HepG2 (cell line): ENCODE data around the gene SEPTIN5. TPM values are rescaled to one million over a fixed set of nuclear protein-coding genes. Genes with fewer than 3 reads are reported as not detected.

Source experiments
- ATAC-seq: fragments of 200-7000 bp; cut with Tn5 transposase; 3 replicates; pipeline ENCODE4 v1.9.1; 2020; ENCODE audit warnings: mild to moderate bottlenecking, moderate library complexity
- BruUV-seq: library from RNA; stranded (reverse); fragments of 400-500 nt; replicated peaks from 2 replicates; lab custom pipeline; 2021; lab: Mats Ljungman, UMichigan
- CTCF ChIA-PET: fragments of 300-600 bp; formaldehyde crosslinking; extraction: SDS; loops from one replicate; lab custom pipeline; 2021; ENCODE audit warnings: low total read pairs, inconsistent platforms, low intra/inter-chr PET ratio; lab: Yijun Ruan, JAX
- POLR2A ChIA-PET: fragments of 350-600 bp; sonication (Branson Sonifier 250); formaldehyde crosslinking; loops from one replicate; lab custom pipeline; 2020; ENCODE audit warnings: antibody characterized with exemption, inconsistent platforms; lab: Yijun Ruan, JAX
- DNase-seq: peaks from one replicate; pipeline ENCODE4 v3.0.0-alpha.2; 2015; ENCODE audit warnings: low spot score
- FAIRE-seq: peaks from 3 replicates; lab custom pipeline; 2011; peaks lifted over from hg19 to GRCh38; lab: Jason Lieb, UNC
- H2AFZ ChIP-seq: one replicate; pipeline ENCODE4 v1.6.1; 2011; ENCODE audit warnings: low read length, inconsistent platforms
- H3K27ac ChIP-seq: fragments of 300-600 bp; 3 replicates; pipeline ENCODE4 v1.8.0; 2011; ENCODE audit warnings: mixed run types, mild to moderate bottlenecking, mixed read lengths, low read length, inconsistent platforms; ENCODE audit not compliant: insufficient read depth; ENCODE audit errors: extremely low read length
- H3K27me3 ChIP-seq, 2 experiments: fragments of 200-600 bp in 1 of 2; 2 replicates in 1 of 2; 3 replicates in 1 of 2; pipeline versions ENCODE4 v1.6.0 to v1.8.0; 2011; ENCODE audit warnings: low read length in 2 of 2, mild to moderate bottlenecking in 2 of 2, moderate library complexity in 2 of 2, inconsistent platforms in 1 of 2; ENCODE audit not compliant: insufficient read depth in 2 of 2, control insufficient read depth in 1 of 2
- H3K36me3 ChIP-seq, 2 experiments: fragments of 200-600 bp in 1 of 2; replicated peaks in 1 of 2; 2 replicates in 1 of 2; 3 replicates in 1 of 2; pipeline versions ENCODE4 v1.5.1 to v1.8.0; 2011; ENCODE audit warnings: low read length in 2 of 2, inconsistent platforms in 1 of 2; ENCODE audit not compliant: insufficient read depth in 2 of 2, control insufficient read depth in 1 of 2
- H3K4me1 ChIP-seq: 2 replicates; pipeline ENCODE4 v1.5.1; 2012; ENCODE audit warnings: low read length, inconsistent platforms; ENCODE audit not compliant: insufficient read depth
- H3K4me2 ChIP-seq: 2 replicates; pipeline ENCODE4 v1.6.0; 2011; ENCODE audit warnings: low read depth, low read length, inconsistent platforms
- H3K4me3 ChIP-seq, 3 experiments: fragments of 200-600 bp in 1 of 3; sonication (generic), shearing (Covaris generic) in 1 of 3; replicated peaks in 1 of 3; 2 replicates each; pipeline ENCODE4 v1.5.1; 2011 to 2016; ENCODE audit warnings: low read length in 3 of 3, inconsistent platforms in 2 of 3, low read depth in 2 of 3, mild to moderate bottlenecking in 2 of 3, control low read depth in 1 of 3, mixed read lengths in 1 of 3; ENCODE audit not compliant: insufficient read depth in 1 of 3
- H3K79me2 ChIP-seq: one replicate; pipeline ENCODE4 v1.6.1; 2011; ENCODE audit warnings: low read length, inconsistent platforms; ENCODE audit not compliant: insufficient read depth
- H3K9ac ChIP-seq: 2 replicates; pipeline ENCODE4 v1.6.0; 2011; ENCODE audit warnings: mild to moderate bottlenecking, low read depth, low read length, inconsistent platforms; ENCODE audit not compliant: insufficient read depth
- H3K9me3 ChIP-seq: 2 replicates; pipeline ENCODE4 v1.5.1; 2012; ENCODE audit warnings: mild to moderate bottlenecking, low read length
- H4K20me1 ChIP-seq: 2 replicates; pipeline ENCODE4 v1.6.0; 2011; ENCODE audit warnings: inconsistent platforms, mild to moderate bottlenecking, low read length, moderate library complexity; ENCODE audit not compliant: insufficient read depth
- HOXD1 ChIP-seq: sonication (generic); formaldehyde crosslinking; IDR thresholded peaks from 2 replicates; pipeline ENCODE4 v1.5.0; 2020; ENCODE audit warnings: missing genetic modification reagents
- JUND ChIP-seq: sonication (generic); formaldehyde crosslinking; IDR thresholded peaks from 2 replicates; pipeline ENCODE4 v1.8.0; 2022; ENCODE audit warnings: mild to moderate bottlenecking, missing genetic modification reagents
- PAWR ChIP-seq: sonication (generic); formaldehyde crosslinking; IDR thresholded peaks from 2 replicates; pipeline ENCODE4 v1.4.0; 2020; ENCODE audit warnings: missing genetic modification reagents, mild to moderate bottlenecking, borderline replicate concordance
- PRPF4 ChIP-seq: fragments of 200-400 bp; formaldehyde crosslinking; IDR thresholded peaks from 2 replicates; pipeline ENCODE4 v1.6.1; 2016; ENCODE audit warnings: low read length, low read depth; ENCODE audit not compliant: poor library complexity, severe bottlenecking
- RFX1 ChIP-seq: fragments of 450-650 bp; IDR thresholded peaks from 2 replicates; pipeline ENCODE4 v1.6.1; 2017
- RFXAP ChIP-seq: sonication (generic); formaldehyde crosslinking; IDR thresholded peaks from 2 replicates; pipeline ENCODE4 v1.4.0; 2020; ENCODE audit warnings: missing genetic modification reagents, borderline replicate concordance
- SIN3A ChIP-seq: IDR thresholded peaks from 2 replicates; pipeline ENCODE4 v1.6.1; 2011; ENCODE audit warnings: low read depth, mild to moderate bottlenecking, control low read depth, low read length, borderline replicate concordance
- SNAI1 ChIP-seq: sonication (generic); formaldehyde crosslinking; IDR thresholded peaks from 2 replicates; pipeline ENCODE4 v1.5.0; 2020; ENCODE audit warnings: mild to moderate bottlenecking, missing genetic modification reagents, borderline replicate concordance
- TOE1 ChIP-seq: sonication (generic); formaldehyde crosslinking; IDR thresholded peaks from 2 replicates; pipeline ENCODE4 v1.4.0; 2020; ENCODE audit warnings: mild to moderate bottlenecking, missing genetic modification reagents
- ZBTB7A ChIP-seq: sonication (generic); formaldehyde crosslinking; IDR thresholded peaks from 2 replicates; pipeline ENCODE4 v1.8.0; 2022; ENCODE audit warnings: mild to moderate bottlenecking, missing genetic modification reagents
- ZFP41 ChIP-seq: sonication (generic); formaldehyde crosslinking; IDR thresholded peaks from 2 replicates; pipeline ENCODE4 v1.4.0; 2020; ENCODE audit warnings: mild to moderate bottlenecking, missing genetic modification reagents, borderline replicate concordance
- ZIK1 ChIP-seq: sonication (generic); formaldehyde crosslinking; IDR thresholded peaks from 2 replicates; pipeline ENCODE4 v1.5.0; 2020; ENCODE audit warnings: mild to moderate bottlenecking, low read depth, missing genetic modification reagents, borderline replicate concordance
- ZNF34 ChIP-seq: sonication (generic); formaldehyde crosslinking; IDR thresholded peaks from 2 replicates; pipeline ENCODE4 v1.4.0; 2020; ENCODE audit warnings: mild to moderate bottlenecking, missing genetic modification reagents, borderline replicate concordance
- ZSCAN22 ChIP-seq: sonication (generic); formaldehyde crosslinking; IDR thresholded peaks from 2 replicates; pipeline ENCODE4 v1.4.0; 2020; ENCODE audit warnings: mild to moderate bottlenecking, missing genetic modification reagents
- WGBS: methylation state at CpG from one replicate; pipeline ENCODE4 v1.1.6; 2017; ENCODE audit warnings: low lambda C conversion rate; 5-methylcytosine and 5-hydroxymethylcytosine counted together
- in situ Hi-C: cut with HindIII; loops from 2 replicates; pipeline ENCODE4 v1.10.0; 2017; ENCODE audit warnings: low pct_unique_long_range_greater_than_20kb; ENCODE audit not compliant: extremely low pct_ligation_motif_present
- intact Hi-C: fragments of 100-400 bp; cut with micrococcal nuclease; formaldehyde crosslinking; loops from one replicate; pipeline ENCODE4 v1.10.0; 2022; ENCODE audit not compliant: unreplicated experiment
- polyA plus RNA-seq, 8 experiments: library from polyadenylated mRNA; depleted of rRNA in 3 of 8; stranded (reverse) in 7 of 8; unstranded in 1 of 8; fragments of >200 nt; fragmentation: Illumina TruSeq in 4 of 8; extraction: Trizol in 4 of 8; gene quantifications; 2 replicates each; pipeline versions ENCODE4 v1.2.1 to v1.2.3, GENCODE V29; 2011 to 2016; ENCODE audit warnings: low read depth in 4 of 8, missing spikeins in 1 of 8, mixed read lengths in 1 of 8; ENCODE audit not compliant: insufficient read depth in 1 of 8
- total RNA-seq, 5 experiments: library from RNA; depleted of rRNA; stranded (reverse); fragments of >200 nt; fragmentation: Illumina TruSeq; extraction: Trizol; gene quantifications; 2 replicates each; pipeline ENCODE4 v1.2.3, GENCODE V29; 2016; ENCODE audit warnings: low read depth in 1 of 5
- TF ChIP-seq, protein P1 (sequence below), 2 experiments: fragments of 450-650 bp in 1 of 2; sonication (generic) in 1 of 2; formaldehyde crosslinking; IDR thresholded peaks; 2 replicates each; pipeline versions ENCODE4 v1.5.0 to v1.8.0; 2020 to 2022; ENCODE audit warnings: mild to moderate bottlenecking in 1 of 2, missing genetic modification reagents in 1 of 2

Gene SEPTIN5
- total and polyA plus RNA-seq, 2 of the 13 experiments (the other 11 are each of a cell fraction or from before 2014, with no cell fraction given): 0.33 TPM; not detected in 1

DNA sequence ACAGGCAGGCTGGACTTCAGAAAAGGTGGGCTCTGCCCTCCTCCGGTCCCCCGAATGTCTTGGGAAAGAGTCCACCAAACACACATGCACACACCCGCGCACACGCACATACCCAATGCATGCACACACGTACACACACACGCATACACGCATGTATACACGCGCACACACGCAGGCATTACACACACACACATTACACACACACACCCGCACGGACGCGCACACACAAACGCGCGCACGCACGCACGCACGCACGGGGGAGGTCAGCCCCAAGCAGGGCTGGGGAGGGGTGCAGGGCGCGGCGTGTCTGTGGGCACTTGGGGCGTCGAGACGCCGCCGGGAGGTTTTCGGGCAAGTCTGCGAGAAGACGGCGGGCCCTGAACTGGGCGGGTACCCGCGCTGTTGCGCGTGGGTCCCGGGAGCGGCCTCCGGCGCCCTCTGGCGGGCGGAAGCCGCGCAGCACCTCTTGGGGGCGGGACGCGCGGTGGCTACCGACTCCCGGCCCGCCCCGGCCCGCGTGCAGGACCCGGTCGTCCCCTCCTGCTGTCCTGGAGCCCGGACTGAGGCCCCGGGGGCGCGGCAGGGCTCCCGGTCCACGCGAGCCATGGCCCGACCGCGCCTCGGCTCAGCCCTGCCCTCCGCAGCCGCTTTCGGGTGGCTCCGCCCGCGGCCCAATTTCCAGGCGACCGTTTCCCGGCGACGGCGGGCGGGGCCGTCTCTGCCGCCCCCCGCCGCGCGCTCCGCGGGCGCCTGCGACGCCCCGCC lies 3.6 kb downstream of the SEPTIN5 start (continued):
- TF ChIP-seq PRPF4: no peak
- TF ChIP-seq TOE1 (CRISPR knock-in tag): no peak

DNA sequence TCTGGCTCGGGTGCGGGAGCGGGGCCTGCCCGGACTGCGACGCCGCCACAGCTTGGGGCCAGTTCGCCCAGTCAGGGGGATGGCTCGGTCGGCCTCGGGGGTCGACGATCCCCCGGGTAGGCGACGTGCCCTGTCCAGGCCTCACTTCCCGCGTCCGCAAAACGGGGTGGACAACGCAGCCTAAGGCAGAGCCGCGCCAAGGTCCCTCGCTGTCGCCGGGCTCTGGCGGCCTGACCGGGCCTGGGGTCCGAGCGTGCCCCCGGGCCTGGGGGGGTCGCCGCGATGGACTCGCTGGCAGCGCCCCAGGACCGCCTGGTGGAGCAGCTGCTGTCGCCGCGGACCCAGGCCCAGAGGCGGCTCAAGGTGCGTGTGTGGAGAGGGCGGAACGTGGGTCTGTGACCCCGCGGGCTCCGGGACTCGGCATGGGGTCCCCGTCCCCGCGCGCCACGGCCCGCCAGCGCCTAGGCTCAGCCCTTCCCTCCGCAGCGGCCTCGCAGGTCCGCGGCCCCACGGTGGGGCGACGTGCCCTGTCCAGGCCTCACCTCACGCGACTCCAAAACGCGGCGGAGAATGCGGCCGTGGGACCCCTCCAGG lies 4.2 kb downstream of the SEPTIN5 start:
- in situ Hi-C loops: no loop called here
- H3K4me2 ChIP-seq: peak overlapping the region; percentile 82
- ATAC-seq (no peak), FAIRE-seq (no peak), DNase-seq (no peak)
- CTCF ChIA-PET: interaction anchor here (2.1 kb wide), 1 partner anchor 39 kb away, joined by 14 read pairs; no protein-coding TSS in a partner anchor
- no peaks in the 10 kb centered on the region for H3K36me3 ChIP-seq
- 74% methylated on average over 20 of the region's 70 CpGs for WGBS
- no peaks in the 10 kb centered on the region for H3K9me3 ChIP-seq
- no peak overlapping the region for H3K9ac ChIP-seq
- no peak for TF ChIP-seq ZFP41 (CRISPR knock-in tag)
- TF ChIP-seq ZIK1 (CRISPR knock-in tag): no peak
- no peak for TF ChIP-seq PAWR (CRISPR knock-in tag)
- no peak for TF ChIP-seq ZNF34 (CRISPR knock-in tag)
- TF ChIP-seq JUND (CRISPR knock-in tag): no peak
- no peak for TF ChIP-seq SIN3A
- TF ChIP-seq HOXD1: no peak
- TF ChIP-seq ZSCAN22 (CRISPR knock-in tag): no peak
- TF ChIP-seq, protein P1, sequence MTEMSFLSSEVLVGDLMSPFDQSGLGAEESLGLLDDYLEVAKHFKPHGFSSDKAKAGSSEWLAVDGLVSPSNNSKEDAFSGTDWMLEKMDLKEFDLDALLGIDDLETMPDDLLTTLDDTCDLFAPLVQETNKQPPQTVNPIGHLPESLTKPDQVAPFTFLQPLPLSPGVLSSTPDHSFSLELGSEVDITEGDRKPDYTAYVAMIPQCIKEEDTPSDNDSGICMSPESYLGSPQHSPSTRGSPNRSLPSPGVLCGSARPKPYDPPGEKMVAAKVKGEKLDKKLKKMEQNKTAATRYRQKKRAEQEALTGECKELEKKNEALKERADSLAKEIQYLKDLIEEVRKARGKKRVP (CRISPR knock-in tag; IDR thresholded peaks at IDR 0.05): no peak
- no peak for TF ChIP-seq RFXAP (CRISPR knock-in tag)
- TF ChIP-seq SNAI1 (CRISPR knock-in tag): no peak
- TF ChIP-seq ZBTB7A (CRISPR knock-in tag): no peak
- no peak for TF ChIP-seq RFX1
- peaks cover 28 to 87% of the 10 kb centered on the region in 2 experiments for H3K27me3 ChIP-seq
- POLR2A ChIA-PET: no interaction called here
- H3K27ac ChIP-seq: no peak overlapping the region
- peaks cover 26% of the 10 kb centered on the region for H3K4me1 ChIP-seq
- peak overlapping the region; percentile 28 to 70 (median 42); a peak in 4 of 6 replicates for H3K4me3 ChIP-seq
- H4K20me1 ChIP-seq: peaks cover 8% of the 10 kb centered on the region; the same call in 1 of the 2 replicates
- no TSS peak for BruUV-seq
- H2AFZ ChIP-seq: no peak overlapping the region
- intact Hi-C loops: no loop called here
- H3K79me2 ChIP-seq: no peaks in the 10 kb centered on the region
